Measurements from ENCODE around the gene CDH4.

CDH4 gene

DNA sequence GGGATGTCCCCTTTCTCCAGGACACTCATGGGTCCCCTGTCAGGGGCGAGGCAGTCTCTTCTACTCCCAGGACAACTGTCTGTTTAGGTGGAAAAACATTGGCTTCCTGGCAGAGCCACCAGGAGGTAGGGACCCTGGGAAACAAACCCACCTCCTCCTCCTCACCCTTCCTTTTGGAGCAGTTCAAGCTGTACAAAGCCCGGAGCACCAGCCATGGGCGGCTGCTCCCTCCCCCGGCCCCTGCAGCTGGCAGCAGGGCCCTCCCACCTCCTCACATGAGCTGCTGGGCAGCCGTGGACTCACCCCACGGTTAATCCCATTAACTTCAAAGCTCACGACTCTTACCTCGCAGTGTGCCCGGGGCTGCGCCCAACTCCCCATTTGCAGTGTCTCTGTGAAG, 48.6 kb downstream of the CDH4 start:
- no peak for DNase-seq

GRCh38 chr20:61301711-61302525, 49.9 kb downstream of the CDH4 start:
- DNase-seq, result no peak

GRCh38 chr20:61303217-61303616, 51.2 kb downstream of the CDH4 start:
- DNase-seq, result no peak

- no peak for DNase-seq
These were observed 51.6 kb downstream of the CDH4 start for GRCh38 chr20:61303675-61304074.

DNA sequence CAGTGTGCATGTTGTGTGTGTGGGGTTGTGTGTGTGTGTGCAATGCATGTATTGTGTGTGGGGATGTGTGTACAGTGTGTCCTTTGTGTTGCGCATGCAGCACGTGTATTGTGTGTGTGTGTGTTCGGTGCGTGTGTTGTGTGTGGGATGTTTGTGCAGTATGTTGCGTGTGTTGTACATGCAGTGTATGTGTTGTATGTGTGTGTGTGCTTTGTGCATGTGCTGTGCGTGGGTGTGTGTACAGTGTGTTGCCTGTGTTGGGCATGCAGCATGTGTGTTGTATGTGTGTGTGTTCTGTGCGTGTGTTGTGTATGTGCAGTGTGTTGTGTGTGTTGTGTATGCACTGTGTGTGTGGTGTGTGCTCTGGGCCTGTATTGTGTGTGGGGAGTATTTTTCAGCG, 52.7 kb downstream of the CDH4 start:
- no peak for DNase-seq

GRCh38 chr20:61306937-61307475, 54.9 kb downstream of the CDH4 start:
- DNase-seq, result no peak

DNA sequence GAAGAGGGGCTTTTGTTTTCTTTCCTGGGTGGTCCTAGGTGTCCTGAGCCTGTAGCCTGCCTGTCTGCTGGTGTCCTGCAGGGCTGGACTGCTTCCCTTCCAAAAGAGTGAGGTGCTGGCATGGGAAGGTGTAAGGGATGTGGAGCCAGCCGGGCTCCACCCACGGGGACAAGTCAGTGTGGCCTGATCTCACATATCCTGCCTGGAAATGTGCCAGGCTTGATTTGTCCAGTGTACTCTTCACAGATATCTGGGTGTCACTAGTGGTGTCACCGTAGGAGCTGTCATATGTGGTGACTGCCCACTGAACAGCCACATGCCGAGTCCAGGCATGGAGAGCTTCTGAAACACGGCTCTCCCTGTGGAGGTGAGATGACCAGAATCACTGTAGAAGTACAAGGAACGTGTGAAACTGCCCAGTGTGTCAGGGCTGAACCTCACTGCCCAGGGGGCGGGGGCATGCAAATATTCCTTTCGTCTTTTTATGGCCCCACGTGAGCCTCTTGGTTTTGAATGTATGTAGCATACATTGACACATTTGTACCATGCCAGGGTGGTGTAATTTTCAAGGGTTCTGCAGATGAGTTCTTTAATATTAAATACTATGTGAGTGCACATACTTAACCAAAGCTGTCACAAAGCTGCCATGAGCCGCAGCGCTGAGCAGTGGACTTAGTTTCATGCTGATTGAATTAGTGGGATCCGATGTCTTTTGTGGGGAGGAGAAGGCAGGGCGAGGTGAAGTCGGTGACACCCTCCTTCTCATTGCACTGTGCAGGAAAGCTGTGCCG, 55.8 kb downstream of the CDH4 start:
- no peak for DNase-seq

DNA sequence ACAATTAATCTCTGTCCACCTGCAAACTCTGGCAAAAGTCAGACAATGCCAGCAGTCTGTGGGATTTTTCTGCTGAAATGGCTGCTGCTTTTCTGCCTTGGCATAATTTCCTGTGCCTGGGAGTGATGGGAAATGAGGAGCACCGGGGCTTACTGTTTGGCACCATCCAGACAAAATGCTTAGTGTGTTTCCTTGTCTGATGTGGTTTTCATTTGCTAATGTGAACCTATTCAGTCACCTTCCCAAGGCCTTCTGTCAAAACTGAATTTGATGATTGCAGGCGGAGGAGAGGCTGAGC, 56.4 kb downstream of the CDH4 start:
- no peak for DNase-seq

- DNase-seq, result peak in 22 of 56 donors; percentile 2 to 75 (median 26)
These were observed 58.9 kb downstream of the CDH4 start for GRCh38 chr20:61310954-61311353.

DNA sequence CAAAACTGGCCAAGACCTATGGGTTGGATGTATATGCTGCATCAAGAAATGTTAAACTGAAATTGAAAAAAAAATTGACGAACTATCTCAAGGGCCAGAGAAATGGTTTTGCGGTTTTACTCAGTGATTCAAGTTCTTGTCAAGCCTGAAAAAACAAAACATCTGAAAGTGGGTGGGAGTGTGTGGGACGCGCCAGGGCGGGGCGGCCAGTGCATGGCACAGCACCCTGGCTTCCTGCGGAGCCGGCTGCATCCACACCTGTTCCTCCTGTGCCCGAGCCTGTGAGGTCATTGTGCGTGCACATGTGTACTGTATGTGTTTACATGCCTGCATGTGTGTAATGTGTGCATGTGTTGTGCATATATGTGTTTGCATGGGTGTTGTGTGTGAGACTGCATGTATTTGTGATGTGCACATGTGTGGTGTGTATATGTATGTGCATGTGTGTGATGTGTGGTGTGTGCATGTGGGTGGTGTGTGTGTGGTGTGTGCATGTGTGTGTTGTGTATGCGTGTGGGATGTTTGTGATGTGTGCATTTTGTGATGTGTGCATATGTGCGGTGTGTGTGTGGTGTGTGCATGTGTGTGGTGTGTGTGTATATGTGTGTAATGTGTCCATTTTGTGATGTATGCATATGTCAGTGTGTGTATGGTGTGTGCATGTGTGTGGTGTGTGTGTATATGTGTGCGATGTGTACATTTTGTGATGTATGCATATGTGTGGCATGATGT, 59.8 kb downstream of the CDH4 start:
- no peak for DNase-seq

DNA sequence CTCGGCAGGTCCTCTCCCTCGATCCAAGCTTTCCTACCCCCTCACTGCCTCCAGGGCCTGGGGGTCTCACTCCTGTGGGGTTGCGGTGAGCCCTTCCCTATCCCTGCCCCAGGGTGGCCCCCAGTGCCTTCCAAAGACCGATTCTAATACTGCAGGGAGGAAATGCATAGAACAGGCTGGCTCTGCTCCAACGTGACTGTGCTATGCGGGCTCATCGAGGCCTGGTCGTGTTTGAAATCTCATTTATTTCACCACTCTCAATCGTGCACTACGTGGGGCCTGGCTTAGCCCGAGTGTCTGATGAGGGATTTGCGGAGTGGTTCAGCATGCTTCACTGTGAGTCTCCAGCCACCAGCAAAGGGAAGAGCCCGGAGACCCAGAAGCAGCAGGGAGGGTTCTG, 60.9 kb downstream of the CDH4 start:
- DNase-seq, result no peak

DNA sequence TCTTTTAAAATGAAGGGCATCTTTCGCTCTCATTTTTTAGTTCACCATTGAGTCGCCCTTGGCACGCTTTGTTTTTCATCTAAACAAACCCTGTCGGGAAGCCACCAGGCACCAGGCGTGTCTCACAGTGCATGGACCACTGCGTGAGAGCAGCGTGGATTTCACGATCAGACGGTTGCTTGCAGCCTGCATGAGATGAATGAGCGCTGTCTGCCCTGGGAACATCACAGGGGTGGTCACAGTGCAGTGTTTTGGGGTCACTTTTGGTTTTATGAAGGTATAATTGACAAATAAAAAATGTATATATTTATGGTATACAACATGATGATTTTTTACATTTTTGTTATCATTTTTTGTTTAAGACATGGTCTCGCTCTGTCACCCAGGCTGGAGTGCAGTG, 61.3 kb downstream of the CDH4 start:
- no peak for DNase-seq

- no peak for DNase-seq
These were observed 62.4 kb downstream of the CDH4 start for GRCh38 chr20:61314326-61315010.

DNA sequence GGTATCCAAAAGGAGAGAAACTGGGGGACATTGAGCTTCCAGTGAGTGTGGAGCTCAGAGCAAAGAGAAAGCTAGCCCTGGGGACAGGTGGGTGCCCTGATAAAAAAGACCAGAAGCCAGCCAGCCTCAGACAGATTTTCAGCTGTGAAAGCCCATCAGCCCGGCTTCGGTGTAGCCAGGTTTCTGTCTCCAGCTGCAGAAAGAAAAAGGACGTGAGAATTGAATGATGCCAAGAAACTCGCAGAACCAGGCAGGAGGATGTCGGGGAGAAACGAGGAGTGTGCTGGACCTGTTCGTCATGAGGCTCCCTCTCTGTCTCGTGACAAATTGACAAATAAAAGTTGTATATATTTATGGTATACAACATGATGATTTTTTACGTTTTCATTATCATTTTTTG, 63.3 kb downstream of the CDH4 start:
- DNase-seq, result no peak

GRCh38 chr20:61316346-61316745, 64.3 kb downstream of the CDH4 start:
- no peak for DNase-seq

GRCh38 chr20:61317966-61318530, 66.0 kb downstream of the CDH4 start:
- DNase-seq, result no peak

GRCh38 chr20:61320691-61321425, 68.8 kb downstream of the CDH4 start:
- no peak for DNase-seq

GRCh38 chr20:61321481-61321880, 69.4 kb downstream of the CDH4 start:
- DNase-seq, result no peak

- DNase-seq, result peak in 32 of 56 donors; percentile 4 to 70 (median 41)
These were observed 70.2 kb downstream of the CDH4 start for GRCh38 chr20:61322151-61322865.

DNA sequence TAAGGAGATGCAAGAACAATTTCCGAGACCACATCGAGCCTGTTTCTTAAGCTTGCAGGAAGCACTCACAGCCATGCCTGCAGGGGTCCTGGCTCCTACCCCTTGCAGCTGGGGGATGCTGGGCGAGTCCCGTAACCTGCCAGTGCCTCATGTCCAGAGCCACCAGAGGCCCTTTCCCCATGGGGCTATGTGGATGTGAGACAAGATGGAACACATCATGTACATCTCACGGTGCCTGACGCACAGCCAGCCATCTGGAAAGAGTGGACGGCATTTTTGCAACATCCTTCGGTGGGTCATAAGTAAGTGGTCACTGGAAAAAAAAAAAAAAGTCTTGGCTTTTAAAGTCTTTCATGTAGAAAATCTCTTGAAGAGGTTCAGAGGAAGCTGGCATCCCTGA, 72.8 kb downstream of the CDH4 start:
- DNase-seq, result no peak
